Measurements from ENCODE around the gene L1CAM.

DNA sequence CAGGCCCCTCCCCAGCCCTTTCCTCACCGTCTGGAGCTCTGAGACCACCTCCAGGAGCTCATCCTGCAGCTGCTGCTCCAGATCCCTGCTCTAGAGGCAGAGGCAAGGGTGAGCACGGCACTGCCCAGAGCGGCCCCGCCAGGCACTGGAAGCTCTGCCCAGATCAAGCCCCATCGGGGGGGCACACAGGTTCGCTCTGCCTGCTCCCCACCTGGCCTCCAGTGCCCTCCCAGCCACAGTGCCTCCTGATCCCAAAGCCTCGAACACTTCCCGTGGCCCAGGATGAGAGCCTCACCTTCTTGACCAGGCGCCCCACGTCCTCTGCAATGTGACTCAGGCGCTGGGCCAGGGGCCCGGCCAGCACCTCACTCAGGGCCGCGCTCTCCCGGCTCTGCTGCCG lies 35.1 kb upstream of the L1CAM start:
- TF ChIP-seq EZH2 (IDR thresholded peaks at IDR 0.05) (no peak), POLR2AphosphoS5 (IDR thresholded peaks at IDR 0.05; ENCODE audit: borderline replicate concordance, low read depth, low read length) (no peak)

Measured in SK-N-MC (cell line).